Measurements from ENCODE around the gene EED. TPM values are rescaled to one million over a fixed set of nuclear protein-coding genes. Genes with fewer than 3 reads are reported as not detected.
A peak's percentile ranks its signal among the peaks of the same experiment; 100 is the strongest.

The EED gene
- total and polyA plus RNA-seq, 9 of the 15 experiments (the other 6 are each of a cell fraction or from before 2014, with no cell fraction given) = 33.0 to 110 (median 55.1) TPM

GRCh38 chr11:86212019-86212611, 32.4 kb upstream of the EED start (continued):
- TF ChIP-seq RBFOX2 (IDR thresholded peaks at IDR 0.05; ENCODE audit: low read depth, low read length) = no peak
- TF ChIP-seq CEBPG (CRISPR knock-in tag; IDR thresholded peaks at IDR 0.05) = no peak
- TF ChIP-seq CEBPG (tag; conservative IDR thresholded peaks at IDR 0.05 in 1 of 2, IDR thresholded peaks at IDR 0.05 in 1 of 2) = no peak
- TF ChIP-seq ZNF444 (CRISPR knock-in tag; IDR thresholded peaks at IDR 0.05) = no peak
- TF ChIP-seq HNRNPH1 (optimal IDR thresholded peaks at IDR 0.05; ENCODE audit: low read depth, low read length) = no peak
- TF ChIP-seq RAD51 (IDR thresholded peaks at IDR 0.05; ENCODE audit: borderline replicate concordance, low read depth) = no peak

GRCh38 chr11:86214710-86215109, 29.8 kb upstream of the EED start:
- DNase-seq (ENCODE audit: extremely low read depth in 1 of 4, low spot score in 3 of 4) (no peak), FAIRE-seq (peak; percentile 64), ATAC-seq (peak; percentile 61)
- Histone ChIP-seq H3K4me1 (replicated peaks in 1 of 2; ENCODE audit: control insufficient read depth in 2 of 2, insufficient read depth in 2 of 2, low read length in 2 of 2) (peaks cover 7 to 27% of the 10 kb centered on the region in 2 experiments; a peak in 3 of 5 replicates), H4K20me1 (replicated peaks; ENCODE audit: control insufficient read depth, insufficient read depth, low read length) (no peaks in the 10 kb centered on the region), H3K4me2 (ENCODE audit: insufficient read depth, low read length) (no peak overlapping the region), H2AFZ (ENCODE audit: low read depth, low read length) (peak overlapping the region; percentile 44; the same call in 1 of the 2 replicates), H3K27ac (ENCODE audit: extremely low read depth, low read depth, low read length) (no peak overlapping the region), H3K9ac (ENCODE audit: insufficient read depth in 1 of 2, low read depth in 2 of 2, low read length in 2 of 2) (peak overlapping the region in 1 of 2 experiments; percentile 70; a peak in 1 of 4 replicates), H3K9me3 (replicated peaks; ENCODE audit: control insufficient read depth, insufficient read depth, low read depth, low read length) (no peaks in the 10 kb centered on the region), H3K9me1 (ENCODE audit: control insufficient read depth, insufficient read depth, low read length) (no peaks in the 10 kb centered on the region), H3K79me2 (ENCODE audit: control insufficient read depth, insufficient read depth, low read length) (no peaks in the 10 kb centered on the region), H3K27me3 (ENCODE audit: control insufficient read depth in 2 of 2, insufficient read depth in 2 of 2, low read length in 2 of 2) (no peaks in the 10 kb centered on the region), H3K36me3 (ENCODE audit: control insufficient read depth, insufficient read depth, low read length) (no peaks in the 10 kb centered on the region), H3K4me3 (no peak overlapping the region)
- ChIA-PET CTCF (ENCODE audit: low intra/inter-chr PET ratio) (interaction anchor here (0.7 kb wide), 1 partner anchor 1857 kb away, joined by 3 read pairs; no protein-coding TSS in a partner anchor), POLR2A (interaction anchor here (0.6 to 1.0 kb wide), 3 partner anchors 10 to 146 kb away, joined by 3 read pairs; no protein-coding TSS in a partner anchor)
- BruUV-seq (replicated peaks) = no TSS peak
- intact Hi-C loops (cut with micrococcal nuclease) = loop anchor here (5.0 kb wide), 2 partner anchors 78 to 617 kb away; no protein-coding TSS in a partner anchor
- WGBS (ENCODE audit: insufficient coverage, low coverage, missing lambda C conversion rate) = 82% methylated on average over 1 of the region's 1 CpG
- in situ Hi-C loops (cut with MboI) = no loop called here
- peak; percentile 64 for TF ChIP-seq NFE2 (IDR thresholded peaks at IDR 0.05; ENCODE audit: low read depth)
- TF ChIP-seq JUND (IDR thresholded peaks at IDR 0.05; ENCODE audit: borderline replicate concordance, low read depth, low read length) = no peak
- TF ChIP-seq JUND (tag; IDR thresholded peaks at IDR 0.05; ENCODE audit: borderline replicate concordance, low read depth, low read length) = peak; percentile 11; the same call in 1 of the 3 replicates
- 0 out of 2 replicates have a peak, but pooled peaks have one; percentile 12 for TF ChIP-seq SMC3 (conservative IDR thresholded peaks at IDR 0.05; ENCODE audit: insufficient read depth, low read depth, low read length)
- no peak for TF ChIP-seq MAFK (IDR thresholded peaks at IDR 0.05; ENCODE audit: low read length)
- no peak for TF ChIP-seq CEBPZ (IDR thresholded peaks at IDR 0.05; ENCODE audit: borderline replicate concordance, low read depth, low read length)
- TF ChIP-seq TARDBP (IDR thresholded peaks at IDR 0.05) = no peak
- no peak for TF ChIP-seq HMGXB4 (CRISPR knock-in tag; IDR thresholded peaks at IDR 0.05)
